Astrocyte of the hippocampus (primary cell): Measurements from ENCODE around the gene SPATA13.

Experiments
- DNase-seq: peaks from one replicate; pipeline ENCODE4 v3.0.0; 2011; ENCODE audit warnings: low read depth, low spot score

The SPATA13 gene

DNA sequence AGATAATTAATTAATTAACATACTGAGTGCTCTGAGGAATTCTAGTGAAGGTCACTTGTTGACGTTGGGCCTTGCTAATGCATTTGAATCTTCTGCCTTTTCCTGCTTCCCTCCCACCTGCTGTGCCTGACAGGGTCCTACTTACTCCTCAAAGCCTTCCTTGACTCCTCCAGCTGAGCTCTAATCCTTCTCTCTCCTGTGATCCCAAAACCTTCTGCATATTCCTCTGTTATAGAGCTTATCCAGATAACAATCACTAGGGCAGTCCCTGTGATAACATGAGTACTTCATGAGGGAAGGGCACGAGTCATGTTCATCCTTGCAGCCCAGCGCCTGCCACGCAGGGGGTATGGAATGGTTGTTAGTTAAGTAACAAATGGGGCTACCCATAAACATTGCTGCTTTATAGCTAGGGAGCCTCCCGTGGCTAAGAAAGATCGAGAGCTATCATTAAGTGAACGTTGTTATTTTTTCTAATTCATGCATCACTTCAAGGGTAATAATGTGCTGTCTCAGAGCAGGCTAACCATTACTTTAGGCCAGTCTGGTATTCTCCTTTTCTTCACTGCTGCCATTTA, 19.1 kb upstream of the SPATA13 start:
- DNase-seq, result no peak

DNA sequence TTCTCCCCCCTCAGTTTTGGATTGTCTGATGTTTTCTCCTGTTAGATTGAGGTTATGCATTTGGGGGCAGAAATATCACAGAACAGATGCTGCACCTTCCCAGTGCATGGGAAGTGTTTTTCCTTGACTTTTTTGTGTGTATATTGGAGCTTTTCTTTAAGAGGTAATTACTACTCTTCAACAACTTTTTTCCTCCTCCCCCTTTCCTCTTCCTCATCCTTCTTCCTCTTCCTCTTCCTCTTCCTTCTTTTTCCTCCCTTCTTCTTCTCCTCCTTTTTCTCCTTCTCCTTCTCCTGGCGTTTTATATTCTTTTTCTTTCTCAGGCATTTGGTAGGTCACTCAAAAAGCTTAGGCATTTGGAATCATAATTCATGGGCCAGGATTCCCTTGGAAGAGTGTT, 18.1 kb upstream of the SPATA13 start:
- DNase-seq, result no peak

DNA sequence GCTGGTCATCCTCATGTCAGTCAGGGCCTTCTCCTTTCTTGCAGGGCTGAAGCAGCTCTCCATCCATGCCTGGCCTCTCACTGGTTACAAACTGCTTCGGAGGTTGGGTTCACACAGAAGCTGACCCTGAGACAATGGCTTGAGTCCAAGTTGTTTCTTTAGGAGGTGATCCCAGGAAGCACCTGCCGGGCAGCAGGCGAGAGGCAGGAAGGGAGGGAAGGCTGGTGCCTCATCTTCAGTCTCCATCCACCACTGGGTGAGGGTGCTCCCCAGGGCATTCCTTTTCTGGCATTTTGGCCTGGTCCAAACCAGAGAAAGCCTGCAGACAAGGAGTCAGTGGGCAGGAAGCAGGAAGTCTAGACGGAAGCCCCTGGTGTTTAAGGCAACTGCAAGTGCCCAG, 17.6 kb upstream of the SPATA13 start:
- DNase-seq, result no peak

DNA sequence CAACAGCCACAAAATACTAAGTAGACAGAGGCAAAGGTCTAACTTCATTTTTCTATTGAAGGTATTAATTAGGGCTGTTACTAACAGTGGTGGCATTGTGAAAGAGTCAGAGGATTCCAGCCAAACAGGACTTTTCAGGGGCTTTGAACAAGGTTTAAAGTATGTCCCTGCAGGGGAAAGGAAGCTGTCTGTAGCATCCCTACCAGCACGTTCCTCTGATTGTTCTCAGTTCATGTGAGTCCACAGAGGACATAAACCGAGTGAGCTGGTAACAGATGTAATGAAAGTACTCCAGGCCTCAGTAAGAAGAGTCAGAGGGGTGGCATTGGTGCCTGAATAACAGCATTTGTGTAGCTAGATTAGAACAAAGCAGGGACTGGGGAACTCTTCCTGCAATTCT, 15.3 kb upstream of the SPATA13 start:
- no peak for DNase-seq

DNA sequence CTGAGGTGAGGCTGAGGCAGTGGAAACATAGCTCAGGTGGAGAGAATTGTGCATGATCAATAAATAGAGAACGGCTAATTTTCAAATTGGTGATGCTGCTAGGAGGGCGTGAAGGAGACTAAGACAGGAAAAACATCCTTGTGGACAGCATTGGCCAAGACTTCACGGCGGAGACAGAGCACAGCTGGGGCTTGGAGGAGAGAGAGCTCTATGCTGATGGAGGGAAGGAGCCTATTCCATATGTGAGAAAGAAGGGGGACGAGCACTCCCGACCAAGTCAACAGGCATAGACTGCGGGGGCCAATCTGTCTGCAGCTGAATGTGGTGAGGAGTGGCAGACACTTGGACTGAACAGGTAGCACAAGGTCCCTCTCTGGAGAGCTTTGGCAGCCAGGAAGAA, 14.8 kb upstream of the SPATA13 start:
- DNase-seq, result no peak

DNA sequence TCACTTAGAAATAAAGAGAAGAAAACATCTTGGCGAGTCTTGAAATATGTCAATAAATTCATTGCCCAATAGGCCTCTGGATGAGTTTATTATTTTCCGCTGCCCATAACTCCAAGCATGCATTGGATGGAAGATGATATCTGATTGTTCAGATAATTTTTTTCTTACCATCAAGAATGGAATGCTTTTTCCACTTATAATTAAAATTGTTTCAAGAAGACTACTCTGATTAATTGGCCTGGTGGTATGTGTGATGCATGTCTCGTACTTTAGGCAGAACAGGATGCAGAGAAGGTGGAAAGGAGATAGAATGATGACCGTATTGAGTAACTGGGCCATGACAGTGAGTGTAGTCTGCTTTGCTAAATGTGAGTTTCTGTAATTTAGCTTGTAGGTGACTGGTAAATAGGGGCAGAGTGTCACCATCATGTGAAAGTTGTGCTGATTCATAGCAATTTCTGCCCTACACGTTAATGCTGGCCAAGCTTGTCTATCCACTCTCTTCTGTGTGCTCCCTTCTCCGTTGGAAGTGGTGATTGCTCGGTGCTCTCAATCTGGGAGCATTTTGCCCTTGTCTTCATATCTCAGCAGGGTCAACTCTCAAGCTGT, 13.5 kb upstream of the SPATA13 start:
- DNase-seq, result no peak

DNA sequence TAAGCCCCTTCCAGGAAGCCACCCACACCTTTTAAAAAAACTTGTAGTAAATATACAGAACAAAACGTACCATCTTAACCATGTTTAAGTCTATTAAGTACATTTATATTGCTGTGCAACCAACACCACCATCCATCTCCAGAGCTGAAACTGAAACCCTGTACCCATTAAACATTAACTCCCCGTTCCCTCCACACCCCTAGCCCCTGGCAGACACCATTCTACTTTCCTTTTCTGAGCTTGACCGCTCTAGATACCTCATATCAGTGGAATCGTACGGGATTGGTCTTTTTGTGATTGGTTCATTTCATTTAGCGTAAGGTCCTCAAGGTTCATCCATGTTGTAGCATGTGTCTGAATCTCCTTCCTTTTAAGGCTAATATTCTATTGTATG, 13.0 kb upstream of the SPATA13 start:
- DNase-seq, result no peak

DNA sequence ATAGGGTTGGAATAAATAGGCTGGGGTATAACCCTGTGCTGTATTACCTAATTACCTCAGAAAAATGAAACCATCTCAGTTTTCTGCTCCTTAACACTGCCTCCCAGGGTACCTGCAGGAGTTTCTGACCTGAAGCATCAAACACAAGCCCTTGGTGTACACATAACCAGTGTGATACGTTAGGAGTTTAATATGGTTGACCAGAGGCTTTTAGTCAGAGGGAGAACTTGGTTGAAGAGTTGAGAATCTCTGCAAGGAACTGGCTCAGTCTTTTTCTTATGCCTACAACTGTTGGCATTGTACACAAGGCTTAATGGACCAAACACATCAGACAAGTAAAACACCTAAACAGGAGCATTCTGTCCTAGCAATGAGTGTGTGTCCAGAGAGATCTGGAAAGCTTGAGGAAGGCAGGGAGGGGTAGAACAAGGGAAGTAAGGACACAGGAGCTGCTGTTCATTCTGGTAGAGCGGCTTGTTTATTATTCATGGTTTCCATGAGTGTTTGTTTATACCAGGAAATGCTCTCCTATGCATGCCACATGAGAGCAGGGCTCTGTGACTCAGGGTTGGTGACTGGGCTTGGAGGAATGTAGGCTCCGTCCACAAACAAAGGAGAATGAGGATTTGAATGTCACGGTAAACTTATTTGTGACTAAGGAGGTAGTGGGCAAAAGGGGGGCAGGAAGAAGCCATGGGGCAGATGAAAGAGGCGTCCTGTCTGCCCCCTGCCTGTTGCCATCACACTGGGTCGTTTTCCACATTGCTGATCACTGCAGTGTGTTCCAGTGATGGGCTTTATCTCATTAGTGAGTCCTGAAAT, 11.9 kb upstream of the SPATA13 start:
- peak; percentile 98 for DNase-seq

DNA sequence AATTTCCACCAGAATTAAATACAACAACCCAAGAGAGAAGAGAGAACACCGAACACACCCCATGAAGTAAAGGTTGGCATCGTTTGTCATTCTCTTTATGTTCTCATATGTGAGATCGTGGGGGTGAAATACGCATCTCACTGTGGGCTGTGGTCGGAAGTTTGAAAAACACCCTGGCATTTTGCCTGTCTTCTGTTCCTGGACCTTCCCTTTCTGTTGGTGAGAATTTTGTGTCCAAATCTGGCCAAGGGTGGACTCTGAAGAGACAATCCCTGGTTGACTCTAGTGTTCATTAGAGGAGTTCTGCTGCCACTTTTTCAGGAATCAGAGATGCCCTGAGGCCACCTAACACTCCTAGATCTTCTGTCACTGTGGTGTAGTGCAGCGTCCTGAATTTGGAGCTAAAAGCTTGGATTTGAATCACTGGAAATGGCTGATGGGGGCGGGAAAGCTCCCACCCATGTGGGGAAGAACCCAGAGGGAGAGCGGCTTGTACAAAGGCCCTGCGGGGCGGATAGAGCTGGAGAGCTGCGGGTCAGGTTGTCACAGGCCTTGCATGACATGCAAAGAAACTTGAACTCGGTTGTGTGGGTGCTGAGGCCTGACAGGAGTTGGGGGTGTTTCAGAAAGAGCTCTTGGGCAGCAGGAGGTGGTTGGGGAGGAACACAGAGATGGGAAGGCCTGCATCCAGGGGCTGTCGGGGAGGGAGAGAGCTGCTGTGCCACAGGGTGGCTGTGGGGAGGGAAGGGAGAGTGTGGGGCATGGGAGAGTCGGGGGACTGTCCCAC, 11.1 kb upstream of the SPATA13 start:
- DNase-seq, result peak; percentile 73

DNA sequence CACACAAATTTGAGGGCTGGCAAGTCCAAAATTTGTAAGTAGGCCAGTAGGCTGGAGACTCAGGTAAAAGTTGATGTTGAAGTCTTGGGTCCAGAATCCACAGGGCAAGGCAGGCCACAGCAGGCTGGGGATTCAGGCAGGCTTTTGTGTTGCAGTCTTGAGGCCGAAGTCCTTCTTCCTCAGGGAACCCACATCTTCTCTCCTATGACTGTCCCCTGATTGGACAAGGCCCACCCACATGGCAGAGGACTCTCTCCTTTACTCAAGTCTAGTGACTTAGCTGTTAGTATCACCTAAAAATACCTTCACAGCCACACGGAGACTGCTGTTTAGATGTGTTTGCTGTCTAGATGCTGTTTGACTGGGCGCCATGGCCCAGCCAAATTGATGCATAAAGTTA, 9.9 kb upstream of the SPATA13 start:
- no peak for DNase-seq

DNA sequence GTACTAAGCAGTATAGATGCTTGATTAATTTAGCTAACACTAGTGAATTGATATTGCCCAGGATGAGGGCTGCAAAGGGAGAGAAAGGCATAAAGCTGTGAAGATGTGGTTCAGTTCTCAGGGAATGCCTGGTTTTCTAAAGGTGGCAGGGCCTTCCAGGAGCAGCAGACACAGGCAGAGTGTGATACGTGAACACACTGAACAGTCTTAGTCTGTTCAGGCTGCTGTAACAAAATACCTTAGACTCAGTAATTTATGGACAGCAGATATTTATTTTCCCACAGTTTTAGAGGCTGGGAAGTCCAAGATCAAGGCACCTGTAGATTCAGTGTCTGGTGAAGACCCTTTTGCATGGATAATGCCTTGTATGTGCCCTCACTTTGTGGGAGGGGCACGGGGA, 8.7 kb upstream of the SPATA13 start:
- DNase-seq, result no peak

DNA sequence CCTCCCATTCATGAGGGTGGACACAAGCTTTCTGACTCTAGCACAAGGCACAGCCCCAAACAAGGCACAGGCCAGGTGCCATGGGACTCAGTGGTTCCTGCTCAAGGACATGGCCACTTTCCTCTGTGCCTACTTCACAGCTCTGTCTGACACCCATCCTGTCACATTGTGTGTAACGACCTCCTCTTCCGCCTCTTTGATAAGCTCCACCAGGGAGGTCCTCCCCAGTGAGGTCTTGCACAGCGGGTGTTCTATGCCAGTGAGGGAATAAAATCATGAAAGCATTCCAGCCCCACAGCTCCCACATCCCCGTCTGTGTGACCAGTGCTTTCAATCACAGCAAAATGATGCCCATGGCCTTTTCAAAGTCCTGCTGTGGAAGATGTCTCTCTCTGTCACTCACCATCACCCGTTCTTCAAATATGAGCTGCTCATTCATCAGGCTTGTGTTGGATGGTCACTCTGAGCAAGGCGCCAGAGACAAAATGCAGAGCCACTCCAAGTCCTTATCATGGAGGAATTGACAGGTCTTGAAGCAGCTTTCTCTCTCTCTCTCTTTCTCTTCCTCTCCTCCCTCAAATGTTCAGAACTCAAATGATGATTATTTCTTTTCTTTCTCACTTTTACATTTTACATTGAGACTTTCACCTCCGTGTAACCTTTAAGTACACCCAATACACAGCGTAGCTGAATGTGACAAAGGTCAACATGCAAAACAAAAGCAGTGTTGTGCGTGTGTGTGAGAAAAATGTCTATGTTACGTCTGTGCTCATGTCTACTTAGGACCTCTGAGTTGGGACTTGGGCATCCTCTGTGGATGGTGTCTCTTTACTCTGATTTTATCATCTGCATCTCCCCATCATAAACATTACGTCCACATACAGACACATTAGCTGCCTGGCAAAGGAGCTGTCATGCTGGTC, 8.0 kb upstream of the SPATA13 start:
- DNase-seq, result no peak

DNA sequence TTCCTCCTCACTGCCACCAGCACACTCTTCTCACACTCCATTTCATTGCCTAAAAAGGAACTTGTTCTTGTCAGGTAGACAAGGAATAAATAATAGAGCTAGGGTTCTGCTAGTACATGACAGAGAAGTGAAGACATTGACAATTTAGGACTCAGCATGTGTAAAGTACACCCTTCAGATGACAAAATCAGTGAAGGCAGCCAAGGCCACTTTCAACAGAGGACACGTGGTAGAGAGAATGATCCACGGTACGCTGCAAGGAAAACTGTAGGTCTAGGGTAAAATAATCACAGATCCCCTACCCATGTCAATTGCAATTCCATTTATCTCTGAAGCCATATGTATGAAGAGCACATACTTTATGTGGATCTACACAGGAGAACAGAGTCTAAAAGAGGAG, 7.2 kb upstream of the SPATA13 start:
- no peak for DNase-seq

DNA sequence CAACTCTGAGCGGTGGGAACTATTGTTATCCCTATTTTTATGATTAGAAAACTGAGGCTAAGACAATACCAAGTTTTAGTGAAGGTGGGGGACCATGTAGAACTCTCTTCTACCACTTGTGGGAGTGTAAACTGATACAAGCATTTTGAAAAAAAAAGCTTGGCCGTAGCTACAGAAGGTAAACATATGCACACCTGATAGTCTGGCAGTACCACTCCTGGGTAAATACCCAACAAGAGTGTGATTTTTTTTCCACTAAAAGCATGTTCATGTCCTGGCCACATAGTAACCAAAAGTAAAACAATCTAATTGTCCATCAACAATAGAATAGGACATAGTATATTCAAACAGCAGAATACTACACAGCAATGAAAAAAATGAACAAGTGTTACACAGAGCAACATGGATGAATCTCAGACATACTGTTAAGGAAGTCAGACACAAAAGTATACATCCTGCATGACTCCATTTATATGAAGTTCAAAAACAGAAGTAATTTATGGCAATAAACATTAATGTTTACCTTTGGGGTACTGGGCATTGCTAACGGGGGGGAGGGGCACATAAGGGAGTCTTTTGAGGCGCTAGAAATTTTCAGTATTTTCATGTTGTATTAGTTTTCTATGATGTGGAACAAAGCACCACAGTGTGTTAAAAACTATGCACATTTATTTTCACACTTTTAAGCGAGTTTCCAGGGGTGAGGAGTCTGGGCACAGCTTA, 6.4 kb upstream of the SPATA13 start:
- DNase-seq, result no peak

DNA sequence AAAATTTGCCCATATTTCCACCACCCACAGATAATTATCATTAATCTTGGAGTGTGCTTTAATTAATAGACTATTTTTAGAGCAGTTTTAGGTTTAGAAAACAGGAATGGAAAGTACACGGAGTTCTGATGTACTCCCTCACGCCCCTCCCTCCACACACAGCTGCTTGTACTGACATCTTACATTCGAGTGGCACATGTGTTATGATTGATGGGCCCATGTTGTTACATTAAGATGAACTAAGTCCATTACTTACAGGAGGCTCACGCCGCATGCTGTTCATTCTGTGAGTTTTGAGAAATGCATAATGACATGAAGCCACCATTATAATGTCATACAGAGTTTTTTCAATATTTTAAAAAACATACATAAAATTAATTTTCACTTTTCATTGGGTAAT, 1.2 kb upstream of the SPATA13 start:
- no peak for DNase-seq

DNA sequence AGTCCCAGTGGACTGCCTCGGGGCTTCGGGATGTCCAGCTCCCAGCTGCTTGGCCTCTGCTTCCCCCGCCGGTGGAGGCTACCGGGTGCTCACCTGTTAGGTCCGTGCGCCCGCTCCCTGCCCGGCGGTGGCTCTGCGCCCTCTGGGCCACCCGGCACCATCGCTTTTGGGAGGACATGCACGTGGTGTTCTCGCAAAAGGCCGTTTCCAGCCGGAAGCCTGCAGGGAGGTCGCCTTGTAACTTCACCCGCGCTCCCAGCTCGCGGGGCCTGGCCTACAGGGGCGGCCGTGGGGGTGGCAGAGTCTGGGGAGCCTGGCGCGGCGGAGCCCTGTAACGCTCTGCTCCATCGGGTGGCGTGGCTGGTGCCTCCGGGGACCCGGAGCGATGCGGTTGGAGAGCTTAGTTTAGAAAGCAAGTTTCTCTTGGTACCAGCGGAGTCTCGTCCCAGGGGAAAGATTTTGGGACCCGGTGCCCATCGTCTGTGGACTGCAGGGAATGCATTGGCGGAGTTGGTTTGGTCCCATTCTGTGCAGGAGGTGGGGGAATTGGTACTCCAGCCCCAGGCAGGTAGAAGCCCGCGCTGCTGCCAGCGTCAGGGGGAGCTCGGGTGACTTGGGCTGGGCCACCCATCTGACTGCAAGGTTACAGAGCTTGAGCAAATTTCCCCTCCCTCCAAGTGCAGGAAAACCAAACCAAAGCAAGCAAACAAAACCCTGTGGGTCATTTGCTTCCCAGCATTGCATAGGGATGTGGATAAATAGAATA, 673 bp downstream of the SPATA13 start:
- peak; percentile 50 for DNase-seq

DNA sequence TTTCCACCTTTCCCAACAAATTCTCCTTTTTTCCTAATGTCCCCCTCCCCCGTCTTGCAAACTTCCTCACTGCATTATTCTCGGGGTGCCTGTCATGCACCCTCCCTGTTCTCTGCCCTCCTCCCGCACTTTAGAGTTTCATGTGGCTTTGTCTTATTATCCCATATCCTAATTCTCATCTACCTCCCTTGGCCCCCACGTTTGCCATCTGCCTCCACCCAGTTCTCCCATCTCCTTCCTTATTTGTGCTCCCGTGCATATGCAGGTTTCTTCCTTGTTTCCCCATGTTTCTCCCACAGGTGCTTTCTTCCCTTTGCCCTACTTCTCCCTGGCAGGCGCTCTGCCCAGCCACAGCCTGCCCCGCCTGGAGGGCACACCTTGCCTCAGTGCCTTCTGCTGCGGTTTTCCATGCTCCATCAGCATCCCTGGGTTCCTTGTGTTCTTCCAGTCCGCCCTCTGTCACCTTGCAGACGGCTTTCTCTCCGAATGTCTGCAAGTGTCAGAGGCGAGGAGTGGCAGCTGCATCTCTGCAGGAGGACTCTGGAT, 1.5 kb downstream of the SPATA13 start:
- DNase-seq, result no peak

DNA sequence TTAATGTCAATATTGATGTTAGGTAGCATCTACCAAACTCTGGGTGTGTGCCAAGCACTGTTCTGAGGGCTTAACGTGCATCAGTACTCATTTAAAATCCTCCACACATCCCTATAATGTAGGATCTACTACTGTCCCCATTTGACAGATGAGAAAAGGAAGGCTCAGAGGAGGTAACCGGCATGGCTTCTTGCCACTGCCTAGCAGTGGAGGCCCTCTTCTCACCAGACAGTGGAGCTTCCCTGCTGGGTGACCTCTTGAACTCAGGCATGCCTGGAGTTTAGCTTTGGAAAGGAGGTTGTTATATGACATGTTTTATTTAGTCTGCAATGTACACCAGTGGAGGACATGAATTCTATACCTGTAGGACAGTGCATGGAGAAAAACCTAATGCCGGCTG, 2.1 kb downstream of the SPATA13 start:
- DNase-seq, result no peak

DNA sequence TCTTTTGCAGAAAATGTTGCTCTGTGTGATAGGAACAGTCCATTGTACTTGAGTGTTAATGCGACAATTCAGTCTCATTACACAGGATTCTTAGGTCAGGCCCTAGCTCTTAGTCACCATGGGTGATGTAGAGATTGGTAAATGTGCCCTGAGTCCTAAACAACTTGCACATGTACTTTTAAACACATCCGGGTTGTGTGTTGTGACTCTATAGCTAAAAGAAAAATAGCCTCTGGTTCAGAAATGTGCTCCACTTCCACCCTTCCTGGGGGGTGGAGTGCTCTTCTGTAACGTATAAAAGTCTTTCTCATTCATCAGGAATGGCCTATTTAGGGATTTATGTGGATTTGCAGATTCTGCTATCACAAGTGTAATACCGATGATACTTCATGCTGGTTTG, 5.2 kb downstream of the SPATA13 start:
- DNase-seq, result no peak

DNA sequence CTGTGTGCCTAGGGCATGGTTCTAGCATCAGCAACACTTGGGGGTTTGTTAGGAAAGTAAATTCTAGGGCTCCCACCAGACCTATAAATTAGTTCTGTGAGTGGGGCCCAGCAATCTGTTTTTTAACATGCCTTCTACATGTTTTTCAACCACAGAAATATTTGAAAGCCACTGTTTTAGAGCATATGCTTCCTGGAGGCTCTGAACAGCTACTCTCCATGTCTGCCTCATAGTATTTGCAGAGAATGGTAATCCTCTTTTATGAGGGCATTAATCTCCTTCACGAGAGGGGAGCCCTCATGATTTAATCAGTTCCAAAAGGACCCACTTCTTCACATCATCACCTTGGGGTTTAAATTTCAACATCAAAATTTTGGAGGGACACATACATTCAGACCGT, 6.0 kb downstream of the SPATA13 start:
- no peak for DNase-seq
